Measurements from ENCODE around the gene ARHGAP40.

Gene ARHGAP40

GRCh38 chr20:38635721-38636288 lies 34.2 kb downstream of the ARHGAP40 start:
- Histone ChIP-seq H3K27ac (ENCODE audit: extremely low read depth, low read depth, low read length) (no peak overlapping the region), H3K4me3 (ENCODE audit: low read depth, low read length) (no peak overlapping the region), H3K36me3 (ENCODE audit: control insufficient read depth in 2 of 2, insufficient read depth in 1 of 2, low read length in 2 of 2) (no peaks in the 10 kb centered on the region), H3K9me3 (ENCODE audit: control insufficient read depth, insufficient read depth, low read depth, low read length) (no peaks in the 10 kb centered on the region), H3K4me1 (ENCODE audit: control insufficient read depth, insufficient read depth, low read length) (no peaks in the 10 kb centered on the region)
- ChIA-PET CTCF (interaction anchor here (1.0 kb wide), 1 partner anchor 189 kb away, joined by 3 read pairs; no protein-coding TSS in a partner anchor), POLR2A (no interaction called here)
- TF ChIP-seq ZSCAN18 (tag by site-specific recombination; IDR thresholded peaks at IDR 0.05), result no peak
- no peak for TF ChIP-seq KLF8 (tag by site-specific recombination; IDR thresholded peaks at IDR 0.05)
- no peak for TF ChIP-seq ZNF514 (tag by site-specific recombination; IDR thresholded peaks at IDR 0.05)
- TF ChIP-seq PRDM6 (tag by site-specific recombination; IDR thresholded peaks at IDR 0.05), result no peak
- TF ChIP-seq ZNF23 (tag by site-specific recombination; IDR thresholded peaks at IDR 0.05; ENCODE audit: borderline replicate concordance), result no peak
- no peak for TF ChIP-seq PRDM1 (tag by site-specific recombination; IDR thresholded peaks at IDR 0.05)
- TF ChIP-seq, protein P1, sequence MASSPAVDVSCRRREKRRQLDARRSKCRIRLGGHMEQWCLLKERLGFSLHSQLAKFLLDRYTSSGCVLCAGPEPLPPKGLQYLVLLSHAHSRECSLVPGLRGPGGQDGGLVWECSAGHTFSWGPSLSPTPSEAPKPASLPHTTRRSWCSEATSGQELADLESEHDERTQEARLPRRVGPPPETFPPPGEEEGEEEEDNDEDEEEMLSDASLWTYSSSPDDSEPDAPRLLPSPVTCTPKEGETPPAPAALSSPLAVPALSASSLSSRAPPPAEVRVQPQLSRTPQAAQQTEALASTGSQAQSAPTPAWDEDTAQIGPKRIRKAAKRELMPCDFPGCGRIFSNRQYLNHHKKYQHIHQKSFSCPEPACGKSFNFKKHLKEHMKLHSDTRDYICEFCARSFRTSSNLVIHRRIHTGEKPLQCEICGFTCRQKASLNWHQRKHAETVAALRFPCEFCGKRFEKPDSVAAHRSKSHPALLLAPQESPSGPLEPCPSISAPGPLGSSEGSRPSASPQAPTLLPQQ (tag by site-specific recombination; IDR thresholded peaks at IDR 0.05), result no peak
- TF ChIP-seq, protein P2, sequence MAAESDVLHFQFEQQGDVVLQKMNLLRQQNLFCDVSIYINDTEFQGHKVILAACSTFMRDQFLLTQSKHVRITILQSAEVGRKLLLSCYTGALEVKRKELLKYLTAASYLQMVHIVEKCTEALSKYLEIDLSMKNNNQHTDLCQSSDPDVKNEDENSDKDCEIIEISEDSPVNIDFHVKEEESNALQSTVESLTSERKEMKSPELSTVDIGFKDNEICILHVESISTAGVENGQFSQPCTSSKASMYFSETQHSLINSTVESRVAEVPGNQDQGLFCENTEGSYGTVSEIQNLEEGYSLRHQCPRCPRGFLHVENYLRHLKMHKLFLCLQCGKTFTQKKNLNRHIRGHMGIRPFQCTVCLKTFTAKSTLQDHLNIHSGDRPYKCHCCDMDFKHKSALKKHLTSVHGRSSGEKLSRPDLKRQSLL (tag by site-specific recombination; IDR thresholded peaks at IDR 0.05), result no peak
- TF ChIP-seq, protein P3, sequence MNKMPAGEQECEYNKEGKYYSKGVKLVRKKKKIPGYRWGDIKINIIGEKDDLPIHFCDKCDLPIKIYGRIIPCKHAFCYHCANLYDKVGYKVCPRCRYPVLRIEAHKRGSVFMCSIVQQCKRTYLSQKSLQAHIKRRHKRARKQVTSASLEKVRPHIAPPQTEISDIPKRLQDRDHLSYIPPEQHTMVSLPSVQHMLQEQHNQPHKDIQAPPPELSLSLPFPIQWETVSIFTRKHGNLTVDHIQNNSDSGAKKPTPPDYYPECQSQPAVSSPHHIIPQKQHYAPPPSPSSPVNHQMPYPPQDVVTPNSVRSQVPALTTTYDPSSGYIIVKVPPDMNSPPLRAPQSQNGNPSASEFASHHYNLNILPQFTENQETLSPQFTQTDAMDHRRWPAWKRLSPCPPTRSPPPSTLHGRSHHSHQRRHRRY (tag by site-specific recombination; IDR thresholded peaks at IDR 0.05), result no peak
- no peak for TF ChIP-seq ZNF660 (tag by site-specific recombination; IDR thresholded peaks at IDR 0.05)
- TF ChIP-seq ZNF544 (tag by site-specific recombination; IDR thresholded peaks at IDR 0.05), result no peak

DNA sequence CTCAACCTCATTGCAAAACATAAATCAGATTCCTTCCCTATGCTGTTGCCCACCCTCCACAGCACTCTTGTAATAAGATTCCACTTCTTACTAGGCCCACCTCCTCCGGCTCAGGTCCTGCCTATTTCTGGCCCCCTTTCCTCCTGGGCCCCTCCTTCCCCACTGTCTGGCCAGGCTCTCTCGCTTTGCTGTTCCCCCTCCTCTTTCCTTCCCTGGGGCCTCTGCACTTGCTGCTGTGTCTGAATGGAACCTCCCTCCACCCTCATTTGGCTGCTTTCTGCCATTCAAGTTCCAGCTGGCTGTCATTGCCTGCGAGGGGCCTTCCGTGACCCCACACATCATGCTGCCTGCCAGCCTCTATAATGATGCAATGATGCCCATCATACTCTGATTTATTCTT lies 38.9 kb downstream of the ARHGAP40 start:
- Histone ChIP-seq H3K9me3 (ENCODE audit: control insufficient read depth, insufficient read depth, low read depth, low read length) (no peaks in the 10 kb centered on the region), H3K27ac (ENCODE audit: extremely low read depth, low read depth, low read length) (no peak overlapping the region), H3K36me3 (ENCODE audit: control insufficient read depth in 2 of 2, insufficient read depth in 1 of 2, low read length in 2 of 2) (no peaks in the 10 kb centered on the region), H3K4me3 (ENCODE audit: low read depth, low read length) (no peak overlapping the region), H3K4me1 (ENCODE audit: control insufficient read depth, insufficient read depth, low read length) (no peaks in the 10 kb centered on the region)
- no peak for TF ChIP-seq ZBTB48 (tag by site-specific recombination; IDR thresholded peaks at IDR 0.05)
- ChIA-PET CTCF (interaction anchor here (0.7 to 1.4 kb wide), 3 partner anchors 9 to 150 kb away, joined by 3 to 4 read pairs (median 3); no protein-coding TSS in a partner anchor), POLR2A (interaction anchor here (0.6 kb wide), 1 partner anchor 156 kb away, joined by 6 read pairs; no protein-coding TSS in a partner anchor)

GRCh38 chr20:38642498-38642897 lies 40.9 kb downstream of the ARHGAP40 start:
- ChIA-PET POLR2A (no interaction called here), CTCF (interaction anchor here (0.7 to 1.1 kb wide), 3 partner anchors 82 to 252 kb away, joined by 3 to 5 read pairs (median 4); no protein-coding TSS in a partner anchor)
- TF ChIP-seq, protein P4, sequence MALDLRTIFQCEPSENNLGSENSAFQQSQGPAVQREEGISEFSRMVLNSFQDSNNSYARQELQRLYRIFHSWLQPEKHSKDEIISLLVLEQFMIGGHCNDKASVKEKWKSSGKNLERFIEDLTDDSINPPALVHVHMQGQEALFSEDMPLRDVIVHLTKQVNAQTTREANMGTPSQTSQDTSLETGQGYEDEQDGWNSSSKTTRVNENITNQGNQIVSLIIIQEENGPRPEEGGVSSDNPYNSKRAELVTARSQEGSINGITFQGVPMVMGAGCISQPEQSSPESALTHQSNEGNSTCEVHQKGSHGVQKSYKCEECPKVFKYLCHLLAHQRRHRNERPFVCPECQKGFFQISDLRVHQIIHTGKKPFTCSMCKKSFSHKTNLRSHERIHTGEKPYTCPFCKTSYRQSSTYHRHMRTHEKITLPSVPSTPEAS (tag by site-specific recombination; IDR thresholded peaks at IDR 0.05), result no peak
- TF ChIP-seq ZNF707 (tag by site-specific recombination; IDR thresholded peaks at IDR 0.05) (no peak), ZNF366 (tag by site-specific recombination; conservative IDR thresholded peaks at IDR 0.05) (peak; percentile 94)
- Histone ChIP-seq H3K4me1 (ENCODE audit: control insufficient read depth, insufficient read depth, low read length) (no peaks in the 10 kb centered on the region), H3K36me3 (ENCODE audit: control insufficient read depth in 2 of 2, insufficient read depth in 1 of 2, low read length in 2 of 2) (no peaks in the 10 kb centered on the region), H3K4me3 (ENCODE audit: low read depth, low read length) (no peak overlapping the region), H3K27ac (ENCODE audit: extremely low read depth, low read depth, low read length) (no peak overlapping the region), H3K9me3 (ENCODE audit: control insufficient read depth, insufficient read depth, low read depth, low read length) (no peaks in the 10 kb centered on the region)
